Fibroblast of mammary gland (primary cell): ENCODE data around the gene CRAMP1.

Source experiments
- DNase-seq: peaks from one replicate; pipeline ENCODE4 v3.0.0-alpha.2; 2010; ENCODE audit warnings: low read depth
- H3K4me3 ChIP-seq: 2 replicates; pipeline ENCODE4 v1.5.1; 2011; ENCODE audit warnings: low read depth, mild to moderate bottlenecking, low read length, moderate library complexity; ENCODE audit not compliant: control insufficient read depth
- CTCF ChIP-seq: conservative IDR thresholded peaks from 2 replicates; pipeline ENCODE4 v1.5.1; 2011; ENCODE audit warnings: low read depth, low read length, inconsistent platforms; ENCODE audit not compliant: control insufficient read depth, insufficient read depth

CRAMP1 gene

GRCh38 chr16:1674751-1675664 lies 62.8 kb downstream of the CRAMP1 start:
- peak; percentile 58 for DNase-seq
- no peak for TF ChIP-seq CTCF
- no peak overlapping the region for H3K4me3 ChIP-seq

GRCh38 chr16:1676661-1677060 lies 64.5 kb downstream of the CRAMP1 start:
- no peak overlapping the region for H3K4me3 ChIP-seq
- DNase-seq, result no peak
- TF ChIP-seq CTCF, result no peak

- no peak for TF ChIP-seq CTCF
- no peak overlapping the region for H3K4me3 ChIP-seq
- DNase-seq, result no peak
Measured at GRCh38 chr16:1677339-1677738, 65.2 kb downstream of the CRAMP1 start.

- DNase-seq, result peak; percentile 94
- H3K4me3 ChIP-seq, result peak within 1 kb of the TSS; percentile 76
Measured at GRCh38 chr16:1677942-1678499, 65.9 kb downstream of the CRAMP1 start, which contains the start of gene JPT2. Gene JPT2, plus strand, starts transcription at chr16:1678279. Its CDS starts 34 bp downstream, at chr16:1678313.

GRCh38 chr16:1678500-1679098 lies 66.4 kb downstream of the CRAMP1 start:
- DNase-seq, result peak; percentile 38
- peak; percentile 1 for TF ChIP-seq CTCF
- peak overlapping the region; percentile 76 for H3K4me3 ChIP-seq

More at GRCh38 chr16:1677942-1678499, 65.9 kb downstream of the CRAMP1 start, which contains the start of gene JPT2:
- TF ChIP-seq CTCF, result no peak

GRCh38 chr16:1680361-1680760 lies 68.2 kb downstream of the CRAMP1 start:
- no peak overlapping the region for H3K4me3 ChIP-seq
- TF ChIP-seq CTCF, result no peak
- DNase-seq, result no peak
